ENCODE measurements around the gene WNK2.

WNK2 gene

GRCh38 chr9:93187047-93187446, 3.1 kb downstream of the WNK2 start:
- Histone ChIP-seq H4K20me1 (ENCODE audit: insufficient read depth, low read length) (no peaks in the 10 kb centered on the region), H3K79me2 (ENCODE audit: low read length) (no peaks in the 10 kb centered on the region), H2AFZ (ENCODE audit: low read depth, low read length) (no peak overlapping the region), H3K27me3 (ENCODE audit: low read depth, low read length) (no peaks in the 10 kb centered on the region; the same call in 1 of the 2 replicates), H3K36me3 (replicated peaks; ENCODE audit: low read depth, low read length) (no peaks in the 10 kb centered on the region), H3K27ac (ENCODE audit: low read length) (no peak overlapping the region), H3K9ac (ENCODE audit: low read length) (no peak overlapping the region), H3K9me3 (ENCODE audit: insufficient read depth, low read length) (no peaks in the 10 kb centered on the region), H3K4me2 (ENCODE audit: low read length) (no peak overlapping the region), H3K4me3 (ENCODE audit: low read length) (no peak overlapping the region), H3K4me1 (ENCODE audit: low read length) (peaks cover 7% of the 10 kb centered on the region; the same call in 1 of the 2 replicates)
- TF ChIP-seq EZH2phosphoT487 (IDR thresholded peaks at IDR 0.05; ENCODE audit: low read depth) (no peak), CTCF (IDR thresholded peaks at IDR 0.05; ENCODE audit: low read depth, low read length) (no peak)

- Histone ChIP-seq H3K9ac (ENCODE audit: low read length) (no peak overlapping the region), H3K27ac (ENCODE audit: low read length) (no peak overlapping the region), H3K9me3 (ENCODE audit: insufficient read depth, low read length) (no peaks in the 10 kb centered on the region), H2AFZ (ENCODE audit: low read depth, low read length) (no peak overlapping the region), H3K79me2 (ENCODE audit: low read length) (no peaks in the 10 kb centered on the region), H3K27me3 (ENCODE audit: low read depth, low read length) (no peaks in the 10 kb centered on the region; the same call in 1 of the 2 replicates), H4K20me1 (ENCODE audit: insufficient read depth, low read length) (no peaks in the 10 kb centered on the region), H3K36me3 (replicated peaks; ENCODE audit: low read depth, low read length) (no peaks in the 10 kb centered on the region), H3K4me1 (ENCODE audit: low read length) (peaks cover 7% of the 10 kb centered on the region; the same call in 1 of the 2 replicates), H3K4me3 (ENCODE audit: low read length) (no peak overlapping the region), H3K4me2 (ENCODE audit: low read length) (no peak overlapping the region)
- TF ChIP-seq EZH2phosphoT487 (IDR thresholded peaks at IDR 0.05; ENCODE audit: low read depth) (no peak), CTCF (IDR thresholded peaks at IDR 0.05; ENCODE audit: low read depth, low read length) (no peak)
Measured at GRCh38 chr9:93187574-93187973, 3.6 kb downstream of the WNK2 start.

- Histone ChIP-seq H3K79me2 (ENCODE audit: low read length) (no peaks in the 10 kb centered on the region), H3K4me3 (ENCODE audit: low read length) (no peak overlapping the region), H3K27me3 (ENCODE audit: low read depth, low read length) (peaks cover 2% of the 10 kb centered on the region; the same call in 1 of the 2 replicates), H3K4me2 (ENCODE audit: low read length) (no peak overlapping the region), H3K27ac (ENCODE audit: low read length) (no peak overlapping the region), H2AFZ (ENCODE audit: low read depth, low read length) (no peak overlapping the region; the same call in 1 of the 2 replicates), H3K9ac (ENCODE audit: low read length) (no peak overlapping the region), H4K20me1 (ENCODE audit: insufficient read depth, low read length) (no peaks in the 10 kb centered on the region), H3K9me3 (ENCODE audit: insufficient read depth, low read length) (no peaks in the 10 kb centered on the region), H3K4me1 (ENCODE audit: low read length) (peaks cover 7% of the 10 kb centered on the region; the same call in 1 of the 2 replicates), H3K36me3 (replicated peaks; ENCODE audit: low read depth, low read length) (no peaks in the 10 kb centered on the region)
- no peak for TF ChIP-seq CTCF (IDR thresholded peaks at IDR 0.05; ENCODE audit: low read depth, low read length)
- TF ChIP-seq EZH2phosphoT487 (IDR thresholded peaks at IDR 0.05; ENCODE audit: low read depth): no peak
Measured at GRCh38 chr9:93188426-93189368, 4.8 kb downstream of the WNK2 start.

- no peaks in the 10 kb centered on the region for H3K36me3 ChIP-seq (replicated peaks; ENCODE audit: low read depth, low read length)
- H4K20me1 ChIP-seq (ENCODE audit: insufficient read depth, low read length): no peaks in the 10 kb centered on the region
- no peaks in the 10 kb centered on the region for H3K9me3 ChIP-seq (ENCODE audit: insufficient read depth, low read length)
- no peak overlapping the region for H3K9ac ChIP-seq (ENCODE audit: low read length)
- no peak overlapping the region for H3K27ac ChIP-seq (ENCODE audit: low read length)
- peaks cover 7% of the 10 kb centered on the region; the same call in 1 of the 2 replicates for H3K4me1 ChIP-seq (ENCODE audit: low read length)
- H2AFZ ChIP-seq (ENCODE audit: low read depth, low read length): no peak overlapping the region
- no peaks in the 10 kb centered on the region for H3K79me2 ChIP-seq (ENCODE audit: low read length)
- no peak for TF ChIP-seq EZH2phosphoT487 (IDR thresholded peaks at IDR 0.05; ENCODE audit: low read depth)
- TF ChIP-seq CTCF (IDR thresholded peaks at IDR 0.05; ENCODE audit: low read depth, low read length): no peak
- no peak overlapping the region for H3K4me3 ChIP-seq (ENCODE audit: low read length)
- no peak overlapping the region for H3K4me2 ChIP-seq (ENCODE audit: low read length)
- H3K27me3 ChIP-seq (ENCODE audit: low read depth, low read length): peaks cover 2% of the 10 kb centered on the region; the same call in 1 of the 2 replicates
Measured at GRCh38 chr9:93189369-93190132, 5.6 kb downstream of the WNK2 start.

Data from OCI-LY3 (cell line).